GM21447 (cell line): Measurements from ENCODE around the gene GRIK4.

Experiments
- ATAC-seq: cut with Tn5 transposase; IDR thresholded peaks from one replicate; pipeline ENCODE4 v1.9.1; 2021; ENCODE audit not compliant: unreplicated experiment

GRIK4 gene

GRCh38 chr11:120794748-120795147 is 283.2 kb downstream of the GRIK4 start:
- ATAC-seq = no peak

- no peak for ATAC-seq
These were observed 283.6 kb downstream of the GRIK4 start for GRCh38 chr11:120795185-120795584.

GRCh38 chr11:120797143-120797542 is 285.6 kb downstream of the GRIK4 start:
- no peak for ATAC-seq

GRCh38 chr11:120798854-120799253 is 287.3 kb downstream of the GRIK4 start:
- no peak for ATAC-seq

GRCh38 chr11:120800206-120800605 is 288.7 kb downstream of the GRIK4 start:
- ATAC-seq = no peak

- ATAC-seq = no peak
These were observed 290.5 kb downstream of the GRIK4 start for GRCh38 chr11:120801801-120802689.

- no peak for ATAC-seq
These were observed 294.5 kb downstream of the GRIK4 start for GRCh38 chr11:120805960-120806555.

- no peak for ATAC-seq
These were observed 296.0 kb downstream of the GRIK4 start for GRCh38 chr11:120807414-120808150.

- ATAC-seq = no peak
These were observed 297.1 kb downstream of the GRIK4 start for GRCh38 chr11:120808616-120809050.

GRCh38 chr11:120810251-120810650 is 298.7 kb downstream of the GRIK4 start:
- no peak for ATAC-seq

GRCh38 chr11:120811199-120811598 is 299.7 kb downstream of the GRIK4 start:
- no peak for ATAC-seq

- no peak for ATAC-seq
These were observed 300.2 kb downstream of the GRIK4 start for GRCh38 chr11:120811731-120812130.

GRCh38 chr11:120814531-120815318 is 303.2 kb downstream of the GRIK4 start:
- no peak for ATAC-seq

GRCh38 chr11:120815319-120816100 is 304.0 kb downstream of the GRIK4 start:
- ATAC-seq = no peak

GRCh38 chr11:120816176-120816575 is 304.6 kb downstream of the GRIK4 start:
- ATAC-seq = no peak

GRCh38 chr11:120816711-120817110 is 305.2 kb downstream of the GRIK4 start:
- no peak for ATAC-seq

GRCh38 chr11:120817158-120817557 is 305.6 kb downstream of the GRIK4 start:
- ATAC-seq = no peak

GRCh38 chr11:120818097-120818496 is 306.5 kb downstream of the GRIK4 start:
- ATAC-seq = no peak

GRCh38 chr11:120819003-120819402 is 307.5 kb downstream of the GRIK4 start:
- no peak for ATAC-seq
